ENCODE results near the gene NXPH3. TPM values are rescaled to one million over a fixed set of nuclear protein-coding genes. Genes with fewer than 3 reads are reported as not detected.

NXPH3 gene
- total and polyA plus RNA-seq, 2 of the 13 experiments (the other 11 are each of a cell fraction or from before 2014, with no cell fraction given) = 0.04 to 0.58 TPM

Other genes starting within 250 kb of the NXPH3 start
- gene ZNF652, start 213.6 kb upstream of the NXPH3 start, total RNA-seq (2016; rRNA removed; fragmentation: Illumina TruSeq; extraction: Trizol) = 30.2 and 58.2 TPM in 2 replicates
- gene ZNF652, start 213.6 kb upstream of the NXPH3 start, polyA plus RNA-seq (2011; rRNA removed) = 15.8 and 16.2 TPM in 2 replicates
- gene PHB1, start 161.0 kb upstream of the NXPH3 start, total RNA-seq (2016; rRNA removed; fragmentation: Illumina TruSeq; extraction: Trizol) = 515 and 623 TPM in 2 replicates
- gene PHB1, start 161.0 kb upstream of the NXPH3 start, polyA plus RNA-seq (2011; rRNA removed) = 688 and 721 TPM in 2 replicates
- 0.41 and 1.1 TPM in 2 replicates for gene NGFR, start 80.6 kb upstream of the NXPH3 start, total RNA-seq (2016; rRNA removed; fragmentation: Illumina TruSeq; extraction: Trizol)
- 1.8 and 2.7 TPM in 2 replicates for gene NGFR, start 80.6 kb upstream of the NXPH3 start, polyA plus RNA-seq (2011; rRNA removed)
- gene SPOP, start 102.2 kb downstream of the NXPH3 start, total RNA-seq (2016; rRNA removed; fragmentation: Illumina TruSeq; extraction: Trizol) = 60.8 and 79.4 TPM in 2 replicates
- 52.8 and 53.9 TPM in 2 replicates for gene SPOP, start 102.2 kb downstream of the NXPH3 start, polyA plus RNA-seq (2011; rRNA removed)
- 67.0 and 113 TPM in 2 replicates for gene SLC35B1, start 132.1 kb downstream of the NXPH3 start, total RNA-seq (2016; rRNA removed; fragmentation: Illumina TruSeq; extraction: Trizol)
- gene SLC35B1, start 132.1 kb downstream of the NXPH3 start, polyA plus RNA-seq (2011; rRNA removed) = 83.6 and 99.6 TPM in 2 replicates
- gene FAM117A, start 188.3 kb downstream of the NXPH3 start, total RNA-seq (2016; rRNA removed; fragmentation: Illumina TruSeq; extraction: Trizol) = 12.1 and 12.3 TPM in 2 replicates
- gene FAM117A, start 188.3 kb downstream of the NXPH3 start, polyA plus RNA-seq (2011; rRNA removed) = 19.8 and 22.0 TPM in 2 replicates
- gene KAT7, start 212.8 kb downstream of the NXPH3 start, total RNA-seq (2016; rRNA removed; fragmentation: Illumina TruSeq; extraction: Trizol) = 39.2 and 43.8 TPM in 2 replicates
- 17.2 and 21.2 TPM in 2 replicates for gene KAT7, start 212.8 kb downstream of the NXPH3 start, polyA plus RNA-seq (2011; rRNA removed)

Data from HepG2 (cell line).